K562 (cell line): ENCODE measurements around the gene B4GALNT3. TPM values are rescaled to one million over a fixed set of nuclear protein-coding genes. Genes with fewer than 3 reads are reported as not detected.
A peak's percentile ranks its signal among the peaks of the same experiment; 100 is the strongest.

ENCODE experiments used
- ATAC-seq: fragments of 200-7000 bp; cut with Tn5 transposase; 3 replicates; pipeline ENCODE4 v1.9.1; 2020; ENCODE audit warnings: moderate library complexity
- BruUV-seq: library from RNA; stranded (reverse); fragments of 400-500 nt; replicated peaks from 2 replicates; lab custom pipeline; 2021; lab: Mats Ljungman, UMichigan
- CTCF ChIA-PET: fragments of 300-600 bp; formaldehyde crosslinking; extraction: SDS; loops from one replicate; lab custom pipeline; 2021; ENCODE audit warnings: low intra/inter-chr PET ratio; lab: Yijun Ruan, JAX
- POLR2A ChIA-PET: fragments of 300-600, 350-650 bp; sonication (Branson Sonifier 250); formaldehyde crosslinking; extraction: SDS; loops from one replicate; lab custom pipeline; 2021; ENCODE audit warnings: antibody characterized with exemption, inconsistent platforms; lab: Yijun Ruan, JAX
- DNase-seq, 4 experiments: peaks; one replicate each; pipeline versions ENCODE4 v3.0.0 to v3.0.0-alpha.2; 2011 to 2018; ENCODE audit warnings: low spot score in 3 of 4, mixed read lengths in 3 of 4; ENCODE audit errors: extremely low read depth in 1 of 4
- FAIRE-seq: peaks from 2 replicates; lab custom pipeline; 2011; peaks lifted over from hg19 to GRCh38; lab: Jason Lieb, UNC
- H2AFZ ChIP-seq: 2 replicates; pipeline ENCODE4 v1.6.0; 2011; ENCODE audit warnings: low read depth, low read length, control low read depth, inconsistent platforms
- H3K27ac ChIP-seq: fragments of 200-600 bp; 3 replicates; pipeline ENCODE4 v1.8.0; 2011; ENCODE audit warnings: low read depth, mild to moderate bottlenecking, control low read depth, inconsistent platforms, low read length, moderate library complexity, mixed read lengths; ENCODE audit errors: extremely low read depth
- H3K27me3 ChIP-seq, 2 experiments: fragments of 300-600 bp in 1 of 2; 2 replicates in 1 of 2; 3 replicates in 1 of 2; pipeline versions ENCODE4 v1.6.0 to v1.8.0; 2011; ENCODE audit warnings: inconsistent platforms in 2 of 2, low read length in 2 of 2, mild to moderate bottlenecking in 1 of 2, mixed read lengths in 1 of 2, moderate library complexity in 1 of 2; ENCODE audit not compliant: control insufficient read depth in 2 of 2, insufficient read depth in 2 of 2
- H3K36me3 ChIP-seq: fragments of 300-600 bp; 3 replicates; pipeline ENCODE4 v1.8.0; 2011; ENCODE audit warnings: mild to moderate bottlenecking, low read length, inconsistent platforms; ENCODE audit not compliant: control insufficient read depth, insufficient read depth
- H3K4me1 ChIP-seq, 2 experiments: fragments of 200-600 bp in 1 of 2; replicated peaks in 1 of 2; 2 replicates in 1 of 2; 3 replicates in 1 of 2; pipeline versions ENCODE4 v1.5.1 to v1.8.0; 2011; ENCODE audit warnings: inconsistent platforms in 2 of 2, low read length in 2 of 2, mild to moderate bottlenecking in 1 of 2, mixed read lengths in 1 of 2, moderate library complexity in 1 of 2; ENCODE audit not compliant: control insufficient read depth in 2 of 2, insufficient read depth in 2 of 2
- H3K4me2 ChIP-seq: 2 replicates; pipeline ENCODE4 v1.6.1; 2011; ENCODE audit warnings: low read length, control low read depth, inconsistent platforms, mixed read lengths; ENCODE audit not compliant: insufficient read depth
- H3K4me3 ChIP-seq: fragments of 200-600 bp; sonication (generic), shearing (Covaris generic); 2 replicates; pipeline ENCODE4 v1.5.1; 2016; ENCODE audit warnings: control low read depth, inconsistent platforms
- H3K79me2 ChIP-seq: fragments of 200-600 bp; 3 replicates; pipeline ENCODE4 v1.8.0; 2011; ENCODE audit warnings: low read length, inconsistent platforms; ENCODE audit not compliant: control insufficient read depth, insufficient read depth
- H3K9ac ChIP-seq, 2 experiments: 2 replicates each; pipeline versions ENCODE4 v1.6.0 to v1.6.1; 2011; ENCODE audit warnings: low read depth in 2 of 2, low read length in 2 of 2, control low read depth in 1 of 2, inconsistent platforms in 1 of 2, mild to moderate bottlenecking in 1 of 2, mixed read lengths in 1 of 2; ENCODE audit not compliant: insufficient read depth in 1 of 2
- H3K9me1 ChIP-seq: one replicate; pipeline ENCODE4 v1.6.0; 2011; ENCODE audit warnings: inconsistent platforms, mild to moderate bottlenecking, low read length, moderate library complexity; ENCODE audit not compliant: control insufficient read depth, insufficient read depth
- H3K9me3 ChIP-seq: replicated peaks from 2 replicates; pipeline ENCODE4 v1.5.1; 2011; ENCODE audit warnings: low read depth, low read length, inconsistent platforms; ENCODE audit not compliant: control insufficient read depth, insufficient read depth
- H4K20me1 ChIP-seq: replicated peaks from 2 replicates; pipeline ENCODE4 v1.6.1; 2011; ENCODE audit warnings: low read length, inconsistent platforms, mixed read lengths; ENCODE audit not compliant: control insufficient read depth, insufficient read depth
- ARID3B ChIP-seq: fragments of 250-450 bp; sonication (Bioruptor Pico); IDR thresholded peaks from 2 replicates; pipeline ENCODE4 v1.4.0; 2020; ENCODE audit warnings: borderline replicate concordance
- ATF6 ChIP-seq: sonication (generic); formaldehyde crosslinking; IDR thresholded peaks from 2 replicates; pipeline ENCODE4 v1.4.0; 2020; ENCODE audit warnings: mild to moderate bottlenecking, missing genetic modification reagents
- DMBX1 ChIP-seq: fragments of 250-450 bp; sonication (Bioruptor Pico); IDR thresholded peaks from 2 replicates; pipeline ENCODE4 v1.8.0; 2022; ENCODE audit warnings: inconsistent platforms, mild to moderate bottlenecking, moderate library complexity, borderline replicate concordance
- MBD1 ChIP-seq: fragments of 250-450 bp; sonication (Bioruptor Pico); IDR thresholded peaks from 2 replicates; pipeline ENCODE4 v1.8.0; 2022; ENCODE audit warnings: inconsistent platforms
- MEF2D ChIP-seq: conservative IDR thresholded peaks from 2 replicates; pipeline ENCODE4 v1.6.1; 2016; ENCODE audit warnings: low read depth, missing genetic modification characterization, missing compliant biosample characterization
- PTTG1 ChIP-seq: fragments of 450-650 bp; IDR thresholded peaks from 2 replicates; pipeline ENCODE4 v1.6.1; 2016; ENCODE audit warnings: low read depth, mild to moderate bottlenecking, missing genetic modification characterization, missing compliant biosample characterization
- SRF ChIP-seq, 2 experiments: fragments of 250-450, 450-650 bp in 1 of 2; sonication (Bioruptor Pico) in 1 of 2; sonication (generic) in 1 of 2; formaldehyde crosslinking; IDR thresholded peaks; 2 replicates each; pipeline versions ENCODE4 v1.5.0 to v1.5.1; 2020 to 2022; ENCODE audit warnings: mild to moderate bottlenecking in 1 of 2, missing genetic modification reagents in 1 of 2
- STAG1 ChIP-seq: sonication (generic); formaldehyde crosslinking; IDR thresholded peaks from 2 replicates; pipeline ENCODE4 v1.5.0; 2020; ENCODE audit warnings: missing genetic modification reagents, borderline replicate concordance
- ZBTB1 ChIP-seq: sonication (generic); formaldehyde crosslinking; IDR thresholded peaks from 2 replicates; pipeline ENCODE4 v1.8.1; 2023; ENCODE audit warnings: missing genetic modification reagents, low read depth, mild to moderate bottlenecking, borderline replicate concordance
- WGBS: fragments of 100-300 bp; shearing (Covaris generic); methylation state at CpG from one replicate; pipeline ENCODE4 v1.1.6; 2016; ENCODE audit warnings: low coverage, mixed read lengths; ENCODE audit not compliant: insufficient coverage; ENCODE audit errors: missing lambda C conversion rate; 5-methylcytosine and 5-hydroxymethylcytosine counted together
- in situ Hi-C: fragments of 300-500 bp; cut with MboI; formaldehyde crosslinking; loops from 4 replicates; pipeline ENCODE4 v1.15.0; 2018; ENCODE audit warnings: inconsistent platforms, mixed read lengths
- intact Hi-C: fragments of 100-400 bp; cut with micrococcal nuclease; formaldehyde crosslinking; loops from 2 replicates; pipeline ENCODE4 v1.14.2; 2022
- polyA plus RNA-seq, 8 experiments: library from polyadenylated mRNA; depleted of rRNA in 4 of 8; stranded (reverse) in 5 of 8; unstranded in 3 of 8; fragments of >200 nt; fragmentation: Nextera tagmentation in 2 of 8; fragmentation: Illumina TruSeq in 1 of 8; extraction: Ambion mirVana in 2 of 8; extraction: Trizol in 1 of 8; gene quantifications; 2 replicates each; pipeline versions ENCODE4 v1.2.1 to v1.2.3, GENCODE V29; 2011 to 2014; ENCODE audit warnings: inconsistent platforms in 1 of 8, missing spikeins in 1 of 8
- total RNA-seq, 7 experiments: library from RNA; depleted of rRNA in 6 of 7; stranded (reverse); fragments of >200 nt in 6 of 7; fragmentation: Illumina TruSeq in 2 of 7; extraction: Trizol in 2 of 7; gene quantifications; 2 replicates each; pipeline versions ENCODE4 v1.2.1 to v1.2.3, GENCODE V29; 2011 to 2021; ENCODE audit warnings: low replicate concordance in 1 of 7
- TF ChIP-seq, protein P1 (sequence below), 2 experiments: fragments of 450-650 bp; conservative IDR thresholded peaks; 2 replicates each; pipeline ENCODE4 v1.6.1; 2017; ENCODE audit warnings: mild to moderate bottlenecking in 2 of 2, moderate library complexity in 2 of 2
- TF ChIP-seq, protein P2 (sequence below): fragments of 250-450 bp; sonication (Bioruptor Pico); IDR thresholded peaks from 2 replicates; pipeline ENCODE4 v1.4.0; 2020; ENCODE audit warnings: mild to moderate bottlenecking, moderate library complexity

The B4GALNT3 gene
- total and polyA plus RNA-seq, 9 of the 15 experiments (the other 6 are each of a cell fraction or from before 2014, with no cell fraction given): 0.04 to 0.36 (median 0.10) TPM; not detected in 6

DNA sequence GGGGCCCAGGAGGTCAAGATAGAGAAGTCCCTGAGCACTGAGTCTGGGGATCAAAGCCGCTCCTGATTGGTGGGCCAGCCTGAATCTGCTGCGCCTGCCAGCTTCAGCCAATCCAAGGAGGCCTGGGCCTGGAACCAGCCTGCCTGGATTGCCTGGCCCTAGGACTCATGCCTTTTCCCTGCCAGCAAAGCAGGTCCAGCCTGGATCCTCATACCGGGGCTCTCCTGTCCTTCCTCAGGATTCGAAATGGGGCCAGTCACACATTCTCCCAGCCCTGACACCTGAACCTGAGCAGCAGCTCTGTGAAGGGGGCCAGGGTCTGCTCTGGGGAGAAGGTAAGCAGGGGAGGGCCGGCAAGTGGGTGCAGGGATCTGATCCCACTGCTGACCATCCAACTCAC is 121.6 kb downstream of the B4GALNT3 start:
- peak overlapping the region in 1 of 2 experiments; percentile 55; a peak in 2 of 4 replicates for H3K9ac ChIP-seq
- no peak for ATAC-seq
- no peaks in the 10 kb centered on the region for H4K20me1 ChIP-seq
- no peaks in the 10 kb centered on the region for H3K9me3 ChIP-seq
- in situ Hi-C loops (no loop called here), intact Hi-C loops (no loop called here)
- ChIA-PET CTCF (no interaction called here), POLR2A (interaction anchor here (0.9 kb wide), 1 partner anchor 10 kb away, joined by 3 read pairs; no protein-coding TSS in a partner anchor)
- 82% methylated on average over 4 of the region's 5 CpGs for WGBS
- H3K4me2 ChIP-seq: no peak overlapping the region
- H2AFZ ChIP-seq: no peak overlapping the region
- BruUV-seq: no TSS peak
- peaks cover 18 to 21% of the 10 kb centered on the region in 2 experiments; a peak in 4 of 5 replicates for H3K4me1 ChIP-seq
- no peaks in the 10 kb centered on the region for H3K27me3 ChIP-seq
- no peak overlapping the region for H3K27ac ChIP-seq
- no peak for FAIRE-seq
- H3K79me2 ChIP-seq: no peaks in the 10 kb centered on the region
- no peaks in the 10 kb centered on the region for H3K9me1 ChIP-seq
- no peak overlapping the region for H3K4me3 ChIP-seq
- peak in 1 of 4 experiments; percentile 30 for DNase-seq
- H3K36me3 ChIP-seq: no peaks in the 10 kb centered on the region
- TF ChIP-seq, protein P1, sequence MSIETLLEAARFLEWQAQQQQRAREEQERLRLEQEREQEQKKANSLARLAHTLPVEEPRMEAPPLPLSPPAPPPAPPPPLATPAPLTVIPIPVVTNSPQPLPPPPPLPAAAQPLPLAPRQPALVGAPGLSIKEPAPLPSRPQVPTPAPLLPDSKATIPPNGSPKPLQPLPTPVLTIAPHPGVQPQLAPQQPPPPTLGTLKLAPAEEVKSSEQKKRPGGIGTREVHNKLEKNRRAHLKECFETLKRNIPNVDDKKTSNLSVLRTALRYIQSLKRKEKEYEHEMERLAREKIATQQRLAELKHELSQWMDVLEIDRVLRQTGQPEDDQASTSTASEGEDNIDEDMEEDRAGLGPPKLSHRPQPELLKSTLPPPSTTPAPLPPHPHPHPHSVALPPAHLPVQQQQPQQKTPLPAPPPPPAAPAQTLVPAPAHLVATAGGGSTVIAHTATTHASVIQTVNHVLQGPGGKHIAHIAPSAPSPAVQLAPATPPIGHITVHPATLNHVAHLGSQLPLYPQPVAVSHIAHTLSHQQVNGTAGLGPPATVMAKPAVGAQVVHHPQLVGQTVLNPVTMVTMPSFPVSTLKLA (conservative IDR thresholded peaks at IDR 0.05): no peak
- TF ChIP-seq MEF2D (no peak), PTTG1 (tag) (no peak), ATF6 (CRISPR knock-in tag) (no peak), STAG1 (CRISPR knock-in tag) (no peak), ZBTB1 (CRISPR knock-in tag) (no peak), MBD1 (CRISPR knock-in tag) (no peak), DMBX1 (CRISPR knock-in tag) (no peak), ARID3B (CRISPR knock-in tag) (no peak), SRF (CRISPR knock-in tag; IDR thresholded peaks at IDR 0.05) (no peak)
- TF ChIP-seq, protein P2, sequence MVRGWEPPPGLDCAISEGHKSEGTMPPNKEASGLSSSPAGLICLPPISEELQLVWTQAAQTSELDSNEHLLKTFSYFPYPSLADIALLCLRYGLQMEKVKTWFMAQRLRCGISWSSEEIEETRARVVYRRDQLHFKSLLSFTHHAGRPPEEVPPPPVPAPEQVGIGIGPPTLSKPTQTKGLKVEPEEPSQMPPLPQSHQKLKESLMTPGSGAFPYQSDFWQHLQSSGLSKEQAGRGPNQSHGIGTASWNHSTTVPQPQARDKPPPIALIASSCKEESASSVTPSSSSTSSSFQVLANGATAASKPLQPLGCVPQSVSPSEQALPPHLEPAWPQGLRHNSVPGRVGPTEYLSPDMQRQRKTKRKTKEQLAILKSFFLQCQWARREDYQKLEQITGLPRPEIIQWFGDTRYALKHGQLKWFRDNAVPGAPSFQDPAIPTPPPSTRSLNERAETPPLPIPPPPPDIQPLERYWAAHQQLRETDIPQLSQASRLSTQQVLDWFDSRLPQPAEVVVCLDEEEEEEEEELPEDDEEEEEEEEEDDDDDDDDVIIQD (CRISPR knock-in tag): no peak
